ENCODE measurements around the gene ZBED4. TPM values are rescaled to one million over a fixed set of nuclear protein-coding genes. Genes with fewer than 3 reads are reported as not detected.
A peak's percentile ranks its signal among the peaks of the same experiment; 100 is the strongest.
"Not testable (repeated sequence)": the region's sequence is repeated elsewhere in the genome, so short reads cannot be mapped to it uniquely, and the experiment has no call there.

ZBED4 gene
- total RNA-seq, 1 donor from 2014 or later = 23.7 TPM

DNA sequence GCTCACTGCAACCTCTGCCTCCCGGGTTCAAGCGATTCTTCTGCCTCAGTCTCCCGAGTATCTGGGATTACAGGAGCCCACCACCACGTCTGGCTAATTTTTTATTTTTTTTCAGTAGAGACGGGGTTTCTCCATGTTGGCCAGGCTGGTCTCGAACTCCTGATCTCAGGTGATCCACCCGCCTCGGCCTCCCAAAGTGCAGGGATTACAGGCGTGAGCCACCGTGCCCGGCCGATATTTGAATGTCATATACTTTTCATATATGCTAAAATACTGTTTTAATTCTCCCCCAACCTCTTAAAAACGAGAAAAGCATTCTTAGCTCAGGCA is 1.1 kb upstream of the ZBED4 start:
- DNase-seq (ENCODE audit: low read depth) = not testable (repeated sequence)

DNA sequence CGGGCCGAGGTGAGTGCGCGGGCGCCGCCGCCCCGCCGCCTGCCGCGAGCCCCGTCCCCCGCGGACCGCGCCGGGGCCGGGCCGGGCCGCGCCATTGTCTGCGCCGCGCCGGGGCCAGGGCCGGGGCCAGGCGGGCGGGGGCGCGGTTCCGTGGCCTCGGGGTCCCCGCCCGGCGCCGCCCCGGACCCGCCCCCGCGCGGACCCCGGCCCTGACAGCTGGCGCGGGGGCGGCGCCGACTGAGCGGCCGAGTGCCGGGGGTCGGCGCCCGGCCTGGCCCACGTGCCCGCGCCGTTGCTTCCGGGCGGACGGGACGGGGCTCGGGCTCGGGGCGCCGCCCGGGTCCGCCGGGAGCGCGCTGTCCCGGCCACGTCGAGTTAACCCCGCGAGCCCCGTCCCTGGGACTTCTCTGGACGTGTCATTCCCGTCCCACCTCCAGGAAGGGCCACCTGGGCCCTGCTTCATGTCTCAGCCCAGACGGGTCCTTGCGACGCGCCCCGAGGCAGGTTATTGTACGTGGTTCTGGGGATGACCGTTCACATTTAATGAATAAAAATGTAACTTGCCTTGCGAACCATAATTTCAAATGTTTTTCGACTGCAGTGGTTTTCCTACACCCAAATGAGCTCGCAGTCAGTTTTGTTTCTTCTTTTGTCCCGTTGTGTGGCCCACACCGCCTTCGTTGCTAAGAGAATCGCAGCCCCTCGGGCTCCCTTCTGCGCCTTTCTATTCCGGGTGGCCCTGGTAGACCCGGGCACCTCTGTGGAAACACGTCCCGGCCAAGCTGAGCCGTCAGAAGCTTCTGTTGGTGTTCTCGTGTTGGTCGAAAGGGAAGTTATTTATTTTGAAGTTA is 562 bp downstream of the ZBED4 start:
- no peak for DNase-seq (ENCODE audit: low read depth)

DNA sequence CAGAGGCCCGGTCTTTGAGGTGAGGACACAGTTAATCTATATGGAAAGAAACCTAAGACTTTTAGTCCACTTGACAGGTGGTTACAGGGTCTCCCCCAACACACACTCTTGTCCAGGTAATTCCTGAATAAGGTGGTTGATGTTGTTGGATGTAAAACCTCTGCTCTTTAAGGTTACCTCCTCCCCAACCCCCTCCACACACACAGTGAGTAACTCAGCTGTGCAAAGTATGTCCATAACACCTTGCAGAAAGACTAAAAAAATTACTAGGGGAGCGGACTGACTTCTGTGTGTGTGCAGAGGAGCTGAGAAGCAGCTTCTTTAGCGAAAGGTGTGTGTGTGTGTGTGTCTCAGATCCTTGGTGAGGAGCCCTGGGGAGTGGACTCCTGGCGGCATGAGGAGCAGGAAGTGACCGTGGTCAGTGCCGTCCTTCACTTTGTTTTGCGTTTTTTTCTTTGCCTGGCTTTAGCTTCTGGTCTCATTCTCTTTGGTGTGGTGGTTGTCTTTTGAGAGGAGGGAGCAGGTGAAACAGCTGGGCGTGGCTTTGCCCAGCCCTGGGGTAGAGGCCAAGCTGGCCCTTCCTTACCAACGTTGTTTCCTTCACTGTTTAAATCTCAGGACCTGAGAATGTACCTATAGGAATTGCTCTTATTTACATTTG is 1.7 kb downstream of the ZBED4 start:
- DNase-seq (ENCODE audit: low read depth) = peak; percentile 33

DNA sequence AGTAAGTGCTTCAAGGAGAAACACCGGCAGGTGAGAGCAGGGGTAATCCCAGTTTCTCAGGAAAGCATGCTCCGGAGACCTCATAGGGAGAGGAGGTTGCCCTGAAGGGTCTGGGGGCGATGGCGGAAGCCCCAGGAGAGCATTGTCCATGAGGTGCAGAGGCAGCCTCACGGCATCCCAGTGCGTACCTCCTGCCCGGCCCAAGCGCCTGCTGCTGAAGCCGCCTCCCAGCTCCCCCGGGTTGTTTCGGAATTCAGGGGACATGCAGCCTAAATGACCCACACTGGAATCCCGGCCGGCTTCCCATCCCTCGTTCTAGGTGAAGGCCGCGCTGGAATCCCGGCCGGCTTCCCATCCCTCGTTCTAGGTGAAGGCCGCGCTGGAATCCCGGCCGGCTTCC is 2.7 kb downstream of the ZBED4 start:
- DNase-seq (ENCODE audit: low read depth) = no peak

DNA sequence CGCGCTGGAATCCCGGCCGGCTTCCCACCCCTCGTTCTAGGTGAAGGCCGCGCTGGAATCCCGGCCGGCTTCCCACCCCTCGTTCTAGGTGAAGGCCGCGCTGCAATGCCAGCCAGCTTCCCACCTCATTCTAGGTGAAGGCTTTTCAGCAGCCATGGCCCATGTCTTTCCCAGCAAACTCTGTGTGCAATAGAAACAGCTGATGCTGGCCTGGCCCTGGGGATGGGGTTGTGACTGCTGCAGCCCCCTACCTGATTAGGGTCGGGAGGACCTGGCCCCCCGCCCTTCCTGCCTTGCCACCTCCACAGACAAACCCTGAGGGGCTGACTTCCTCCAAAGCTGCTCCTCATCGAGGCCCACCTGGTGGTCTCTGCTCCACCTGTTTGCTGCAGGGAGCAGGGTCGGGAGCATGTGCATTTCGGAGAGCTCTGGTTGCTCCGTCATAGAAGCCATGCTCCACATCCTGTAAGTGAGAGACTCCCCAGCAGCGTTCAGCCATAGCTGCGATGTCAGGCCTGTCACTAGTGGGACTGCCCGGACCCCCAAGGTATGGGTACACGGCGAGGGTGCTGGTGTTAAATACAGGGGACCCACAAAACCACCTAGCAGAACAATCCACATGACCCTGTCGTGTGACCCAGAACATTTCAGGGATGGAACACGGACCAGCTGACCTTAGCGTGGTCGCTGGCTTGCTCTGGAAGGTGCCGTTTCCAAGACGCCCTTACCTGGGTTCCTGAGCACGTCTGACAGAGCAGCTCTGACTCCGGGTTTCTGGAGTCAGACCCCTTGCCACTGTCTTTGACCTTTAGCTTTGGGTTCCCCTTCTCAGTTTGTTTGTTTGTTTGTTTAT is 3.3 kb downstream of the ZBED4 start:
- DNase-seq (ENCODE audit: low read depth) = no peak

DNA sequence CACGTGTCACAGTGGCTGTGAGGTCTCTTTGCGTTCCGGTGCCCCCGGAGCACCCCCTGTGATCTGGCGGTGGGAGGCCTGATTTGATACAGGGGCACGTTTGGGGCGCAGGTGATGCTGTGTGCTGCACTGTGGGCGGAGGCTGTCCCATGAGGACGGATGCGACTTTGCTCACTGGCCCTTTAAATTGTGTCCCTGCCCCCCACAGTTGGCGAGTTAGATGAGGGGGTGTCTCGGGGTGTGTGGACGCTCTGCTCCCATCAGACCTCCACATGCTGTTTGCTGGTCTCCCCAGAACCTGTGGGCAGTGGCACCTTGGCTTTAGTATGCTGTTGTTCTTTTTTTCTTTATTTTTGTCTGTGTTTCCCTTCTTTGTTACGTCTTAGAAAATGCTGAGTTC is 5.2 kb downstream of the ZBED4 start:
- DNase-seq (ENCODE audit: low read depth) = no peak

DNA sequence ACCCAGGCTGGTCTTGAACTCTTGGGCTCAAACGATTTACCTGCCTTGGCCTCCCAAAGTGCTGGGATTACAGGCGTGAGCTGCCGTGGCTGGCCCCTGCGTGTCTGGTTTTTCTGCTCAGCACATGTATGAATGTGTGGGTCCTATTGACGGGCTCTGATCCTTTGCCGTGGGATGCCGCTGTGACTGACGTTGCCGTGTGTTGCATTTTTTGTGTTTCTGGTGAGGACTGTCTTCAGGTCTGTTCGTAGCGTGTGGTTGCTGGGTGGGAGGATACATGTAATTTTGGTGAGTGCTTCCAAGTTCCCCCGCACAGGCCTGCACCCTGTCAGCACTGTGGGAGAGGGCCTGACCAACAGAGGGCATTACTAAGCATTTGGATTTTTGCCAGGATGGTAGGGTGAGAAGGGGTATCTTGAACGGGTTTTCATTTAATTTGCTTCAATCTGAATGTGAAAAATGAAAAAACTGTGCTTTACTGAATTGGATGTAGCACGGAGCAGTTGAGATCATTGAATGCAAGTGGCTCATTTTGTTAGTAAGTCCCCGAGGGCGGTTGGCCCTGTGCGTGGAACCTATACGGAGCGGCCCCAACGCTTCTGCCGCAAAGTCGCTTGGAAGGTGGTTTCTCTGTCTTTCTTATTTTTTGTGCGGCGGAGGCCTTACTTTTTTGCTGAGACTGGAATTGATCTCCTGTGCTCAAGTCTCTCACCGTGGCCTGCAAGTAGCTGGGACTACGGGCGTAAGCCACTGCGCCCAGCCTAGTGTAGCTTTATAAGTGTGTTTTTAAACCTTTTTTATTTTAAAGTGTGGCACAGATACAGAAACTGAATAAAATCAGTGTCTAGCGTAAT is 8.2 kb downstream of the ZBED4 start:
- DNase-seq (ENCODE audit: low read depth) = no peak

DNA sequence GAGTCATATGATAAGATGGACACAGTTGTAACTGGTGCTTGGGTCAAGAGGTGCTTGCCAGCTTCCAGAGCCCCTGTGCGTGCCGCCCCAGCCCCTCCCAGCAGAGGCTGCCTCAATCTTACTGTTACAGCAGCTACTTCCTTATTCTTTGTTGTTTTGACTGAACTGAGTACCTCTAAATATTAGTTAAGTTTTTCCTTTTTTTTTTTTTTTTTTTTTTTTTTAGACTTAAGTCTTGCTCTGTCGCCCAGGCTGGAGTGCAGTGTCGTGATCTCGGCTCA is 8.8 kb downstream of the ZBED4 start:
- DNase-seq (ENCODE audit: low read depth) = no peak

DNA sequence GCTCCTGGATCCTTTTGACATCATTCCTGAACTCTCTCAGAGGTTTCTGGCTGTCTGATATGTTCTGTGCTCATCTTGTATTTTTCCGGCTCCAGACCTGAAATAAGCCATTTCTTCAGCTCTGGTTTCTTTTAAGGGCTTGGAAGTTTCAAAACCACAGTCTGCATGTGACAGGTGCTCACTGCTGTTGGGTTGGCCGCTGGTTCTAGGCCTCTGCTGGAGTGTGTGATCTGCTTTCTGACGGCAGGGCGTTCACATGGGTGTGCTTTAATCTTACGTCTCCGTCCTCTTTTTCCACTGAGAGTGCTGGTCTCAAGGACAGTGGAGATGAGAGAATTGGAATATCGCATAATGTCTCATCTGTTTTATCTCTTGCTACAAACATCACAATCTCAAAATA is 10.3 kb downstream of the ZBED4 start:
- DNase-seq (ENCODE audit: low read depth) = no peak

DNA sequence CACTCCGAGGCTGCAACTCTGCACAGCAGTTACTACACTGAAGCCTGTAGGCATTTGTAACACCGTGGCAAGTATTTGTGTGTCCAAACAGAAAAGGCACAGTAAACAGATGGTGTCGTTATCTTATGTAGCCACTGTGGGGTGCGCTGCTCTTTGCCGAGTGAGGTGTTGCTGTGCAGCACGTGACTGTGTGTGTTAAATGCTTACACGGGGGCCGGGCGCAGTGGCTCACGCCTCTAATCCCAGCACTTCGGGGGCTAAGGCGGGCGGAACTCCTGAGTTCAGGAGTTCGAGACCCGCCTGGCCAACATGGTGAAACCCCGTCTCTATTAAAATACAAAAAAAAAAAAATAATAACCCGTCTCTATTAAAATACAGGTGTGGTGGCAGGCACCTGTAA is 11.5 kb downstream of the ZBED4 start:
- no peak for DNase-seq (ENCODE audit: low read depth)

DNA sequence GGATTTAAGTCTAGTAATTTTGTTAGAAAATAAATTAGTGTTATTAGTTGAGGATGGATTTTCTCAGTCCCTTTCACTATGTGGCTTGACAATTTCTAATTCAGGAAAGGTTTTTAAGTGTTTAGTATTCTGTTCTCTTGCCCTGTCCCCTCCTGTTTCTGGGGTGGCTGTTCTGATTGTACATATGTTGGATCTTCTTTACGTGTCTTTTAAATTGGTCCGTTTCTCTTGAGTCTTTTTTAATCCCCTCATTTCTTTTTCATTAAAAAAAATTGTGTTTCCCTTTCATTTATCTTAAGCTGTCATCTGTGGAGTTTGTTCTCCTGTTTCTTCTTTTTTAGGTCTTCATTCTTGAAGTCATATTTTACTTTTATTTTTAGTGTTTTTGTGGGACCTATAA is 12.5 kb downstream of the ZBED4 start:
- DNase-seq (ENCODE audit: low read depth) = no peak

DNA sequence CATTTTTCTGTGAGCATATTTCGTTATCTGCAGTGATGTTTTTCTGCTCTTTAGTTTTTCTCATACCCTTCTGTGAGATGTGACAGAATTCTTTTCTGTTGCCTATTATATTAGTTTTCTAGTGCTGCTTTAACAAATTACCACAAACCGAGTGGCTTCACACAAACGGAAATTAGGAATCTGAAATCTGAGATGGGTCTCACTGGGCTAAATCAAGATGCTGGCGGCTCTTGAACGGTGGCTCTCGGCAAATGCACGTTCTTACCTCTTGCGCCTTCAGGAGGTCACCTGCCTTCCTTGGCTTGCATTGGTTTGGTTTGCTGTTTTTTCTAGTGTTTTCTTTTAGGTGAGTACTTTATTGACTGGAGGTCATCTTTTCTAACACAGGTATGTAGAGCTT is 13.0 kb downstream of the ZBED4 start:
- no peak for DNase-seq (ENCODE audit: low read depth)

DNA sequence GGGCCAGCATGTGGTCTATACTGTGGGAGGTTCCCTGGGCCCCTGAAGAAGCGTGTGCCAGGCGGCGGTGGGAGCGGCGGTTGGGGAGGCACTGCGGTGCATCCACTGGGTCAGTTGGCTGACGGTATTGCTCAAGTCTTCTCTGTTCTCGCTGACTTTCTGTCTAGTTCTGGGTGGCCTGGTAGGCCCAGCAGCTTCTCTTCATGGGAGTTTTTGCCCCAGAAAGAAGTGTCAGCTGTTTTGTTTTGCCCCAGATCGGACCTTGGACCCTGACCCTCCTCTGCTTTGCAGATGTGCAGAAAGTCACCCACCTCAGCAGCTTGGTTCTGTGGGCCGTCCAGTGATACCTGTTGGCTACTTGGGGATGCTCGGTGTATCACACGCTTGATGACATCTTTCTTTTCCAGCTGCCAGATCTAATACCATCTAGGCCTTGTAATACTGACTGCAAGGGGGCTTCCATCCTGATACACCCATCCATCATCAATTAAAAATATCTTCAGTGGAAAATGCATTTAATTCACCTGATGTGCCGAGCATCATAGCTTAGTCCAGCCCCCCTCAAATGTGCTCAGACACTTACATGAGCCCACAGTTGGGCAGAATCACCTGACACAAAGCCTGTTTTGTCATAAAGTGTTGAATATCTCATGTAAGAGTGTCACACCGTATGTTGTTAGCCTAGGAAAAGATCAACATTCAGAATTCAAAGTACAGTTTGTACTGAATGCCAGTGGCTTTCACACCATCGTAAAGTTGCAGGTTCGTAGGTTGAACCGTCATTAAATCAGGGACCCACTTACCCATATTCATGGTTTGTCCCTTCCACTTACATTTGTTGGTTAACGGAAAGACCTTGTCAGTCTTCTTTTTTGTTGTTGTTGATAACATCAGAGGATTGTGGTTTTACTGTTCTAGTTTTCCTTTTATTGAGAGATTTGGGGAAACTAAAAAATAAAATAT is 13.9 kb downstream of the ZBED4 start:
- no peak for DNase-seq (ENCODE audit: low read depth)

DNA sequence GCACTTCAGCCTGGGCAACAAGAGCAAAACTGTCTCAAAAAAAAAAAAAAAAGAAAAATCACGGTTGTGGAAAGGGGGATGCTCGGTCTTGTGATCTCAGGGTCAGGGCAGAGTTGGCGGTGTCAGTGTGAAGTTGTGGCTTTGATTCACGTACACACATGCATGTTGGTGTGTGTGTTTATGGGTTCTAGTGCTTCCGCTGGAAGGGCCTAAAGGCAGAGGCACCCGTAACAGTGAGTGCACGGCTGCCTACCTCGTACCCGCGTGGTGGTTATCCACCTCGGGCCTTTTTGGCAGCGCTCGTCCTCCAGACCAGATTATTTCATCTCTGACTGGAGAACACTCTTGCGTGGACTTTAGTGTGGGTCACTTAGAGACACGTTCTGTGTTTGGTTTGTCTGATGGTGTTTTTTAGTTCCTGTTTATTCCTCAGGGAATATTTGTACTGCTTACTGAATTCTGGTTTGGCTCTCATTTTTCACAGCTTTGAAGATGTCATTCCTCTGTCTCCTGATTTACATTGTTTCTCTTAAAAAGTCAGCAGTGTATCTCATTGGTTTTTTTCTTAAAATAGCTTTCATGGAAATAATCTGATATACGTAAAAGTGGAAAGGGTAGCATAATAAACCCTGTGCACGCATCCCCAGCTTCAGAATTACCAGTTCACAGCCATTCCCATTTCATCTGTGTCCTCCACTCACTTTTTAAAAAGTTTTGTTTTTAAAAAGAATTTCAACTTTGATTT is 15.6 kb downstream of the ZBED4 start:
- no peak for DNase-seq (ENCODE audit: low read depth)

DNA sequence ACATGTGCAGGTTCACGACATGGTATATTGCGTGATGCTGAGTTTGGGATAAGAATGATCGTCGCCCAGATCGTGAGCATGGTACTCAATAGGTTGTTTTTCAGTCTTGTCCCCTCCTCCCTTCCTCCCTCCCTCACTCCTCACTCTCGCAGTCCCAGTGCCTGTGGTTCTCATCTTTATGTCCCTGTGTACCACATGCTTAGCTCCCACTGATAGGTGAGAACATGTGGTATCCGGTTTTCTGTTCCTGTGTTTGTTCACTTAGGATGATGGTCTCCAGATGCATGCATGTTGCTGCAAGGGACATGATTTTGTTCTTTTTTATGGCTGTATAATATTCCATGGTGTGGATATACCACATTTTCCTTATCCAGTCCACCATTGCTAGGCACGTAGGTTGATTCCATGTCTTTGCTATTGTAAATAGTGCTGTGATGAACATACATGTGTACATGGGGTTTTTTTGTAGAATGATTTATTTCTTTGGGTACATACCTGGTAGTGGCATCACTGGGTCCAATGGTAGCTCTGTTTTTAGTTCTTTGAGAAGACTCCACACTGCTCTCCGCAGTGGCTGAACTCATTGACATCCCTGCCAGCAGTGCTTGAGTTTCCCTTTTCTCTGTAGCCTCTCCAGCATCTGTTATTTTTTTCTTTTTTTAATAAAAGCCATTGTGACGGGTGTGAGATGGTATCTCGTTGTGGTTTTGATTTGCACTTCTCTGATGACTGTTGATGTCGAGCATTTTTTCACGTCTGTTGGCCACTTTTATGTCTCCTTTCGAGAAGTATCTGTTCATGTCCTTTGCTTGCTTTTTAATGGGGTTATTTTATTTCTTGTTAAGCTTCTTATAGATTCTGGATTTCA is 16.4 kb downstream of the ZBED4 start:
- DNase-seq (ENCODE audit: low read depth) = no peak

DNA sequence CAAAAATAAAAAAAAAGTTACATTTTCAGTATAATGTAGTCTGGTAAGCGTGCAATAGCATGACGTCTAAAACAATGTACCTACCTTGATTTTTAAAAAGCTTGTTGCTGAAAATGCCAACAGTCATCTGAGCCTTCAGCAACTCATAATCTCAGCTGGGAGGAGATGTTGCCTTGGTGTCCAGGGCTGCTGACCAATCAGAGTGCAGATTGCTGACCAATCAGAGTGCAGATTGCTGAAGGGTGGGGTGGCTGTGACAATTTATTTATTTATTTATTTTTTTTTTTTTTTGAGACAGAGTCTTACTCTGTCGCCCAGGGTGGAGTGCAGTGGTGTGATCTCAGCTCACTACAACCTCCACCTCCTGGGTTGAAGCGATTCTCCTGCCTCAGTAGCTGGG is 17.8 kb downstream of the ZBED4 start:
- no peak for DNase-seq (ENCODE audit: low read depth)

DNA sequence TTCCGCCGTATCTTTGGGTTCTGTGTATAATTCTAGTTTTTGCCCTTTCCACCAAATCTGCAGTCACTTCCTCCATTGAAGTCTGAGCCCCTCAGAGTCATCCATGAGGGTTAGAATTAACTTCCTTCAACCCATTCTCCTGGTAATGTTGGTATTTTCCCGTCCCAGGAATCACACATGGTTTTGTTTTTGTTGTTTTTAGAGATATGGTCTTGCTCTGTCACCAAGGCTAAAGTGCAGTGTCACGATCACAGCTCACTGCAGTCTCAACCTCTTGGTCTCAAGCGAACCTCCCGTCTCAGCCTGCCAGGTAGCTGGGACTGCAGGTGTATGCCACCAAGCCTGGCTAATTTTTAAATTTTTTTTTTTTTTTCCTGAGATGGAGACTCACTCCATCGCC is 18.7 kb downstream of the ZBED4 start:
- DNase-seq (ENCODE audit: low read depth) = no peak

DNA sequence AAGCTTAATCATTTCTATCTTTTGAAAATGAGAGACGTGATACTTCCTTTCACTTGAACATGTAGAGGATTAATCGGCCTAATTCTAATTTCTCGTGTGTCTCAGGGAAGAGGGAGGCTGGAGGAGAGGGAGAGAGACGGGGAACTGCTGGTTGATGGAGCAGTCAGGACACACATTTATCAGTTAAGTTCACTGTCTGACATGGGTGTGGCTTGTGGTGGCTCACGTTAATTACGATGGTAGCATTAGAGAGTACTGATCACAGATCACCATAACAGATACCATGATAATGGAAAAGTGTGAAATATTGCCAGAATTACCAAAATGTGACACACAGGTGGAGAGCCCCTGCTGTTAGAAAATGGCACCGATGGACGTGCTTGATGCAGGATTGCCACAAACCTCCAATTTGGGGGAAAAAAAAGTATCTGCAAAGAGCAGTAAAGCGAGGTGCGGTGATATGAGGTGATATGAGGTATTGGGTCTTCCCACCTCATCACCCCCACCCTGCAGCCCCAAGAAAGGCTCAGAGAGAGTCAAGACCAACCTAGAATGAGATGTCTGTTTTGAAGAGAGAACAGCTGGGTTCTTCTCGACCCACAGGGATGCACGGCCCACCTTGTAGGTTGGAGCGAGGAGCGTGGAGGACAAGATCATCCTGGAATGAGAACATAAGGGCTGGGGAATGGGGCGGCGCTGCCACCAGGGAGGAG is 19.7 kb downstream of the ZBED4 start:
- no peak for DNase-seq (ENCODE audit: low read depth)

All from renal cortical epithelial cell (primary cell).